Measurements from ENCODE around the gene COL24A1.
"Not testable (repeated sequence)": the region's sequence is repeated elsewhere in the genome, so short reads cannot be mapped to it uniquely, and the experiment has no call there.

COL24A1 gene

DNA sequence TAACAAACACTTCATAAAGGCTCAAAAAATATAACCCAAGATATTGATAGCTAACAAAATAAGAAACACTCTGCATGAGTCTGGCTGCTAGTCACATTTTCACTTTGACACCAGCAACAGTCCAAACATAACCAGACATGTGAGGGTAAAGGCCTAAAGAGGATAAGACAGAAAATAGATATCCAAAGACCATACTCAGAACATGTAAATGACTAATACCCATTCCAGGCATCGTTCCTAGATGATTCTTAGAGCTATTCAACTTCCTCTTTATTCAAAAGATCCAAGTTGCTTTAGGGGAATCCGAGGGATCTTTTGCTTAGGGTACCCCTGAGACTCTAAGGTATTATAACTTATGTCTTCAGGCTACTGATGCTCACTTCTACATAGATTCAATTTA is 5.1 kb downstream of the COL24A1 start:
- DNase-seq, result no peak

DNA sequence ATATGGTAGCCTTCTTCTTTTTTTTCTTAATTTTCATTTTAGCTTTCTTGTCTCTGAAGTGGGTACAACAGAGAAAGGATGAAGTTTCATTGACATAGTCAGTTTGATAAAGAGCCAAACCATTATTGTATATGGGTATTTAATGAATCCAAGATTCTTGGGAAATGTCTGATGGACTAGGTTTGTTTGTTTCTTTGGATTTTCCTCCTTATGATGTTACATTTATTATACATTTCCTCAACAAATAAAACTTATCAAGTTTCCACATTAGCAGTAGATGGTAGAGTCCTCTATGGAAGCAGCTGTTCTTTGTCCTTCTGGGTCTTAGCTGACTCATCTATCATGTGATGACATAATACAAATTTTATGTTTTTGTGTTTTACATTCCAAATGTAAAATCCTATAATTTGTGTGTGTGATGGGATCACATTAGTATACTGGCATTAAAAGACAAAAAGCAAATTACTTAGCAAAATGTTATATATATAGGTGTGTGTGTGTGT is 6.0 kb downstream of the COL24A1 start:
- DNase-seq, result no peak

DNA sequence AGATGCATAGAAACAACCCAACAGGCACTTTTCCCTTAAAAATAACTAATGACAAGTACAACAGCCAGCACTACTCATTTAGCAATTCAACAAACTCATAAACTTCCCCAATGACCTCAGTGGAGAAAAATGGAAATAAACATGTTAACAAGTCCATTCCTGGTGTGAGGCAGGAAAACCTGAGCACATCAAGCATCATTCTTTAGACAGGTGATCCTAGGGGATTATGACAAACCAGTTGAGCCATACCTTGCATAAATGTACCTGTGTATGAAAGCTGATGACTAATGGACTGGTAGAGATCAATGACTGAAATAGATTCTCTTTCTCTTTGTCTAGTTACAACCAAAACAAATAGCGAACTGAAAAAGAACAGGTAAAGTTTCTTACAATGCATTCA is 7.0 kb downstream of the COL24A1 start:
- no peak for DNase-seq

DNA sequence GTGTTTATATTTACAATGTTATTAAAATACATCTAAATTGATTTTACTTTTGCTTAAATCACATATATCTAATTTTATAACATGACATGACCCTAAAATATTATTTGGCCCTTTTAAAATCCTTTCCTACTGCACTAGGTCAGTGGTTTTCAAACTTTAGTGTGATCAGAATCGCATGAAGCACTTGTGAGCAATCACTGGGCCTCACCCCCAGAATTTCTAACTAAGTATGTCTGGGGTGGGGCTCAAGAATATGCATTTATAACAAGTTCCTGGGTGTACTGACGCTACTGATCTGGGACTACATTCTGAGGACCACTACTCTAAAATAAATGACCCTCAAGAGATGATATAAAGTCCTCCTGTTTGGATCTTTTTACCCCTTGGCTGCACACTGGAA is 8.8 kb downstream of the COL24A1 start:
- no peak for DNase-seq

DNA sequence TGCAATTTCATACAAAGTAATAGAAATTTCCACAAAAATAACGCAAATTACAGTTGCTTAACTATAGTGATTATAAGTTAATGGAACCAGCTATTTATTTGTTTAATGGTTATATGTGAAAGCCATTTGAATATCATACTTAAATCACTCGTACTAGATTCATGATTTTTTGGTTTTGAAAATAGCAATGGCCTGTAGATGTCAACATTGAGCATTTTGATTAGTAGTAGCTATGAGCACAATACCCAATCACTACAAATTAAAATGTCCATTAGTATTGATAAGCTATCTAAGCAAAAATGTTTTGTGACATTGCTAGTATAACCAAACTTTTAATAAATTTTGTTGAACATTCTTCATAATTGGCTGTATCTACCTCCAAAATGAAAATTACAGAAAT is 10.0 kb downstream of the COL24A1 start:
- DNase-seq, result no peak

DNA sequence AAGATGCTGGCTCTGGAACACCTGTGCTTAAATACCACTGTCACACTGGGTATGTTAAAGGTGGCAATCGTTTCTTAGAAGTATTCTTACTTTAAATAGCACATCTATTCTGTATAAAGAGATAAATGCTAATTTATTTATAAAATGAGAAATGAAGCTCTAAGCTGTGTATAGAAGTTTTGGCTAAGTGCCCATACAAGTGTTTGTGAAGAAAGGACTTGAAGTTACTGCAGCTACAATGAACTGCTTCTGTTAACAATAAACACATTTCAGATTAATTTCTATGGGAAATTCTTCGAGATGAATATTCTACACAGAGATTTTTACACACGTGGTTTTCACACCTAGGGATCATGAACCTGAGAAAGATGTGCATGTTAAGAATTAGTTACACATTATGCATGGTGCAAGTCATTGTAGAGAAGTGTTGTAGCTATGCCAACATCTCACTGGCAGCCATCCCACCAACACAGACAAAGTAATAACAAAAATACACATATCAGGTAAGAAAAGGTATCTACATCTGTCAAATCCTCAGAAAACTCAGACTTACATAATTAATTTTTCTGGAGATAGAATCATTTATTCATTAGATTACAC is 16.2 kb downstream of the COL24A1 start:
- DNase-seq, result no peak

DNA sequence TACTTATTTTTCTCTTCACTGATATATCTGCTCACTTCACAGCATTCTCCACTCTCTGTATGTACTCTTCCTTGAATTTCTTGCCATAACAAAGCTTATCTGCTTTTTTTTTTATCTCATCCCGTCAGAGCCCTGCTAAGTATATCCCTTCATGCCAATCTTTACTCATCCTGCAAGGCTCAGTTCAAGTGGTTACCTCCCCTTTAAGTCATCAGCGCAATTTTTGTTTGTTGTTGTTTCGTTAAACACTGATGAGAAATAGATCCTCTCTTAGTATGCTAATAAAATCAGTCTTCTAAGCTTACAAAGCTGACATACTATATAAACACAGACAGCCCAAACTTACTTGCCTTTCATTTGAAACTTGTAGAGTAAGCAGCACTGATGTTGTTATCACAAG is 17.8 kb downstream of the COL24A1 start:
- no peak for DNase-seq

DNA sequence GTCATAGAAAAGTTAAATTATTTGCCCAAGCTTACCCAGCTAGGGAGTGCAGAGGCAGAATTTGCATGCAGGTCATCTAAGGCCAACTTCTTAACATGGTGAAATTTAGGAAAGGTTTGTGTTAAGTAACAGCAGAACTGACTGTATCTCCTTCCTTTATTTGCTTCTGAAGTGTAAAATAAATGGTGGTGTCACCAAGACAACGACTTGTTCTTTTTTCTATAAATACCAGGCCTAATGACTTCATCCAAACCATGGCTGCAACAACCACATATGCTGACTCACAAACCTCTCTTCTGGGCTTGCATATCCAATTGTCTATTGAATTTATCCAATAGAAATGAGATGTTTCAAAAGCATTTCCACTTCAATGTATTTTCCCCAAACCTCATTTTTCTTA is 19.1 kb downstream of the COL24A1 start:
- no peak for DNase-seq

DNA sequence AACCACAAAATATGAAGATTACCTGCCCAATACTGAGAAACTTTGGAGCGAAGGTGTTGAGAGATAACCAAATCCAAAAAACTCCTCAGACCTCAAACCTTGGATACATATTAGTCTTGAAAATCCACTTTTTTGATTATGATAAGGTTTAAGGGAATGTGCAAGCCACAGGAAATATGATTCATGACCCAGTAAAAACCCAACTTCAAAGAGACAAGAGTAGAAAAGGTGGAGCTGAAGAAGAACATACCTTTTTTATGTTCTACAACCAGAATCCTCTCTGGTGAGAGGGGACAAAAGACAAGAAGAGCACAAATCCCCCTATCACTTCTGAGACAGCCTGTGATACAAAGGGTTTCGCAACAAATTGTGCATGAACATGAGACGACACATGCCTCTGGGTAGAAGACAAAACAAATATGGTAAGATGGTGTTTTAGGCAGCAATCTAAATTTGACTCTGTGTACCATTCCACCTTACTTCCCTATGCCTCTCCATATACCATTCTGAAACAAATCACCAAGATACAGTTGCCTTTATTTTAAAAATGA is 37.3 kb downstream of the COL24A1 start:
- no peak for DNase-seq

DNA sequence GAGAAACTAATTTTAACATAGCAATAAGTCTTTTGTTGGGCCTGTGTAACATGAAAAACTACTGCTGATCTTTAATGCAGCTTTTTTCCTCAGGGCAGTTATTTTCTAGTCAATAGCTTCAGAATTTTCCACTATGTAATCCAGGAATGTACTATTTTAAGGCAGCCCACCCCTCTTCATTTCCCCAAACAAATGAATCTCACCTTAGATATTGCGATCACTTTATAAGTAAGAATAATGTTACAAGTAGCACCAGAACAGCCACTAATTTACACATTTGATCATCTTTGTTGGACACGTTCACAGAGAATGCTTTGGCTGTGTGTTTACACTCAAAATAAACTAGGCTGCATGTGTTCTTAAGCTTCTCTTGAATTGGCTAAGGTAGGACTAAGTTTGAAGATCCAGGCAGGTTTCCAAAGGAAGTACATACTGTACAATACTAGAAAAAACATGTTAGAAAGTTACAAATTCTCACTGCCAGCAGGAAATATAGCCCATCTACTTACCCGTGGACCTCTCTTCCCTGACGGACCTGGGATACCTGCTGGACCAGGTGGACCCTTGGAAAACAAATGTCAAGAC is 41.7 kb downstream of the COL24A1 start:
- no peak for DNase-seq

DNA sequence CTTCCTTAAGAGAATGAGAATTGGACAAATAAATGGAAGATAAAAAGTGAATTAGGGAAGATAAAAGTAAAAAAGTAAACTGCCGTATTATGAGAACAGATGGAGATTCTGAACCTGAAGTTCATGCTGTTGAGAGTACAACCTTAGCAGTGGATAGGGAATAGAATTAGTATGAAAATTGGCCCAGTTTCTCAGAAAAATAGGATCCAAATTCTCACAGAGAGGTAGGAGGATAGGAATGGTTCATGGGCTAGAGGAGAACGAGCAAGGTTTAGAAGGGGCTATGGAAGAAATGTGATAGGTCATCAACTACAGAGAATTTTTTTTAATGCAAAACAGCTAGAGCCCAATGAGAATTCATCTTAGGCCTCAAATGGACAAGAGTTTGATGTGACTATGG is 42.3 kb downstream of the COL24A1 start:
- DNase-seq, result no peak

DNA sequence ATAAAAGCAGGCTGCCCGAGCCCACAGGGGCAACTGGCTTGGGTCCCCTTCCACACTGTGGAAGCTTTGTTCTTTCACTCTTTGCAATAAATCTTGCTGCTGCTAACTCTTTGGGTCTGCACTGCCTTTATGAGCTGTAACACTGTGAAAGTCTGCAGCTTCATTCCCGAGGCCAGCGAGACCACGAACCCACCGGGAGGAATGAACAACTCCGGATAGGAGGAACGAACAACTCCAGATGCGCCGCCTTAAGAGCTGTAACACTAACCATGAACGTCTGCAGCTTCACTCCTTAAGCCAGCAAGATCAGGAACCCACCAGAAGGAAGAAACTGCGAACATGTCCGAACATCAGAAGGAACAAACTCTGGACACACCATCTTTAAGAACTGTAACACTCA is 45.0 kb downstream of the COL24A1 start:
- not testable (repeated sequence) for DNase-seq

DNA sequence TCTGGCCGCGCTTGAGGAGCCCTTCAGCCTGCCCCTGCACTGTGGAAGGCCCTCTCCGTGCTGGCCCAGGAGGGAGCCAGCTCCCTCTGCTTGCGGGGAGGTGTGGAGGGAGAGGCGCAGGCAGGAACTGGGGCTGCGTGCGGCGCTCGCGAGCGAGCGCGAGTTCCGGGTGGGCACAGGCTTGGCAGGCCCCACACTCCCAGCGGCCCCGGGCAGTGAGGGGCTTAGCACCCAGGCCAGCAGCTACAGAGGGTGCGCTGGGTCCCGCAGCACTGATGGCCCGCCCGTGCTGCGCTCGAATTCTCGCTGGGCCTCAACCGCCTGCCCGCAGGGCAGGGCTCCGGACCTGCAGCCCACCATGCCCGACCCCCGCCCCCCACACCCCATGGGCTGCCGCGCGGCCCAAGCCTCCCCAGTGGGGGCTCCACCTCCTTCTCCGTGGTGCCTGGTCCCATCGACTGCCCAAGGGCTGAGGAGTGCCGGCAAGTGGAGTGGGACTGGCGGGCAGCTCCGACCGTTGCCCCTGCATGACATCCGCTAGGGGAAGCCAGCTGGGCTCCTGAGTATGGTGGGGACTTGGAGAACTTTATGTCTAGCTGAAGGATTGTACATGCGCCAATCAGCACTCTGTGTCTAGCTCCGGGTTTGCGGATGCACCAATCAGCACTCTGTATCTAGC is 46.0 kb downstream of the COL24A1 start:
- no peak for DNase-seq

DNA sequence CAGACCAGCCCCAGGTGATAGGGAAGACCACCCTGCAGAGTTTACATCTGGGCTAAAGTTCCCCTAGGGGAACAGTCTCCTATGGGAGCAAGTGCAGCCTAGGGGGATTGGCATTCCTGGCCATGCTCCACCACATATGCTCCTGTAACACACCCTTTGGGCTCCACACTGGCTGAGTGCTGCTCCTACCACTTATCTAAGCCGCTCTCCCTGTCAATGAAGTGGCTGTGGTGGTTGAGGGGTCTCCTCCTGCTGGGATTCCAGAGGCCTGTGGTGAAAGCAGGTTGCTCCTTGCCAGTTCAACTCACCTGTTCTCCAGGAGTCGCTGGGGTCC is 51.1 kb downstream of the COL24A1 start:
- DNase-seq, result no peak

DNA sequence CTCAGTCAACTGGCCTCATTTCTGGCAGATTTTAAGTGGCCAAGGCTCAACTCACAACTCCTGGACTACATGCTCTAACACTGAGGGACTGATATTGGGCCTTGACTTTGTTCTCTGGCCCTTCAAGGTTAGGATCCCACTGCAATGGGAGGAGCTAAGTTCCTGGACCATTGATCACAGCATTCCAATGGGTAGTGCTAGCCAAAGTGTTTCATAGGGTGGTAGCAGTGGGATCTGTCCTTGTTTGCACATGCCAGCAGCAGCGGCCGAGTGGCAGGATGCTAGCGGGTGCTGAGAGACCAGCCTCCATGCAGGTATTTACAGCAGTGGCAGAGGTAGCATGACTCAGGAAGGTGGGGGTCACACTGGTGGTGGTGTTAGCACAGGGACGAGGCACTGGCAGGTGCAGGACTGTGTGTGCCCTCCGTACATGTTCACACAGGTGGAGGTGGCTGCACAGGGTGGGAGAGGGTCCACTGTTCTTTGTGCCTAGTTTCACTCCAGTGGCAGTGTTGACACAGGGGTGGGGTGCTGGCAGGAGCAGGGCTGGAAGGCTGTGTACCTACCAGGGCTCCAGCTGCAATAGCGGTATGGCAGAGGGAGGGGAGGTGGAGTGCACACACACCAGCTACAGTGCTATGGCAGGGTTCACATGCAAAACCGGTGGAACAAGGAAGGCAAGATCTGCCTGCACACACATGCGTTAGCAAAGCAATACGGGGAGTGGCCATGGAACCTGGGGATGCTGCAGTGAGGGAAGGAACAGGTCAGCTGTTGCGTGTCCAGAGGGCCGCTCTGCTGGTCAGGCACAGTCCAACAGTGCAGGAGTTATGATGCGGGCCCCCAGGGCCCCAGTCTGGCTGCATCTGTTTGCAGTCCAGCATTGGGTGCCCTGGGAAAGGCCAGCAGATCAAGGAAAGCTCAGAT is 51.7 kb downstream of the COL24A1 start:
- no peak for DNase-seq

DNA sequence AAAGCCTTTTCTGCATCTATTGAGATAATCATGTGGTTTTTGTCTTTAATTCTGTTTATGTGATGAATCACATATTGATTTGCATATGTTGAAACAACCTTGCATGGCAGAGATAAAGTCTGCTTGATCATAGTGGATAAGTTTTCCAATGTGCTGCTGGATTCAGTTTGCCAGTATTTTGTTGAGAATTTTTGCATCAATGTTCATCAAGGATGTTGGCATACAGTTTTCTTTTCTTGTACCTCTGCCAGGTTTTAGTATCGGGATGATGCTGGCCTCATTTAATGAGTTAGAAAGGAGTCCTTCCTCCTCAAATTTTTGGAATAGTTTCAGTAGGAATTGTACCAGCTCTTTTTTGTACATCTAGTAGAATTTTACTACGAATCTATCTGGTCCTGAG is 55.0 kb downstream of the COL24A1 start:
- no peak for DNase-seq

DNA sequence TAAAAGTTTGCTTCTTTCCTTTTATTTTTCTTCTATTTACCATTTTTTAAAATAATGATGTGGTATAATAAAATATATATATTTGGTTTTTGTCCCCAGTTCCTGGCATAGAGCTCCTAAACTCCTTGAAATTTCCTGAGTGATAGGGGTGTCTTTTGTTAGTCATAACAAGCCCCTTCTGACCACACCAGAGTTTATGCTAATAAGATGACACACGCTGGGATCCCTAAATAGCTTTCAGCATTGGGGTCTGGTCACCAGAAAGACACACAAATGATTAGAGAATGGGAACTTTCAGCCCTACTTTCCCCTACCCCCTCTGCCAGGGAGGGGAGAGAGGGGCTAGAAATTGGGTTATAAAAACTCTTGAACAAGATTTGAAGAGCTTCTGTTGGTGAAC is 56.2 kb downstream of the COL24A1 start:
- no peak for DNase-seq

DNA sequence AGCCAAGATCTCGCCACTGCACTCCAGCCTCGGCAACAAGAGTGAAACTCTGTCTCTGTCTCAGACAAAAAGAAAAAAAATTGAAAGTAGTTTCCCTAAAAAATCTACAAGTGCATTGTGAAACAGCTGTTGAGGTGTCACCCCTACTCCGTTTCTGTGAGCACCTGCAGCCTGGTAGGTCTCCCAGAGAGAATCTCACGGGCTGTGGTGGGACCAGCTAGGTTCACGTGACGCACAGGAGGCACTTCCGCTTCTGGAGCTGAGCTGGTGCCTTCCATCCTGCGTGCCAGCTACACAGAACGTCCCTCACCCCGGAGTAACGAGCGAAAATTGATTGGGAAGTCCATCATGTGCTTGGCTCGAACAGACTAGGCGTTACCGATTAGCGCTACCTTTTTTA is 66.8 kb downstream of the COL24A1 start:
- no peak for DNase-seq

DNA sequence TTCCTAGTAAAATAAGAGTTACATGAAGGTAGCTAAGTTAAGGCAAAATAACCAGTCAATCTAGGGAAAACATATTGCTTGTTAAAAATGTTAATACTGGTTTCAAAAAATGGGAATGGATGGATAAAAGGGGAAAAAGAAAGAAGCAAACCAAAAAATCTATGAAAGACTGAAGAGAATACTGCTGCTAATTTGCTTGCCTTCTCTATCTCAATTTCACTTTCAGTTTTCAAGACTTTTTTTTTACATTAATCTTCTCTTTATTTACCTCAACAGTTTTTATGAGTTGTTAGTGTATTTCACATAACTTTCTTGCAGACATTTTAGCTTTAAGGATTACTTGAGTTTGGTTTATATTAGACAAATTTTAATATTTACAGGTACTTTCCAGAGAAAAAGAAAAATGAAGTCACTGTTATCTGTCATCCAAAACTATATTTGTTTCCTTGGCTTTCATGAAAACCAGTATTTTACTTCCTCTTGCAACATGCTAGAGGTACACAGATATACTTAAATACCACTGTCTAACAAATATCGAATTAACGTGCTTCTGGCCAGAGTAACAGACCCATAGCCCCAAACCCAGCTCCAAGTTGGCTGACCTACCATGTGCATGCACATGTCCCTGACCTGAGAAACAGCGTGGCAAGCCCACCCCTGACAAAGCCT is 70.7 kb downstream of the COL24A1 start:
- no peak for DNase-seq

DNA sequence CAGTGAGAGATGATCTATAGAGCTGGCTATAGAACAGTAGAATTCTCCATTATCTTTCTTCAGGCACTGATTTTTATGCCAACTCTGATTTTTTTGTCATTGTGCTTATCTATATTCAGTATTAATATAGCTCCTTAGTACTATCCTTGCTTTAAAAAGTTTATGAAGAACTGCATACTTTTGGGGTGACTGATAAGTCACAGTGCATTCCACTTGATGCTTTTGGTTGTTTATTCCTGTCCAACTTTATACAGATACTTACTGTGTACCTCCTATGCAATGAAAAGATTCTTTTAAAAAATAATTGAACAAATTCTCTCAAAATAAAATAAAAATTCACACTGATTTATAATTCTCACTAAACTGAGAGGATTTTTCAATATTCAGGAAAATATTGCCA is 71.6 kb downstream of the COL24A1 start:
- DNase-seq, result no peak

DNA sequence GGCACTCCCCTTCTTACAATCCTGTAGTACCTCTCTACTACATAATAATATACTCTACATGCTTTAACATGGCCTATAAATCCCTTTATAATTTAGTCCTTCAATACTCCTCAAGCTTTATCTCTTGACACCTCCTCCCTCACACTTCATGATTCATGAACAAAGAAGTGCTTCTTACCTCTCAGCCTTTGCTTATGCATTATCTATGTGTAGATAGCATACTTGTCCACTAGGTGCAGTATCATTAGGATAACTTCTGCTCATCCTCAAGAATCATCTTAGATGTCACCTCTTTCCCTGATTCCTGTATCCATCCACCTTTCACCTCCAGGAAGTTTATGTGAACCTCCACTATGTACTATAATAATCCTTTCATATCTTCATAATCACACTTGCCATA is 74.4 kb downstream of the COL24A1 start:
- DNase-seq, result no peak

DNA sequence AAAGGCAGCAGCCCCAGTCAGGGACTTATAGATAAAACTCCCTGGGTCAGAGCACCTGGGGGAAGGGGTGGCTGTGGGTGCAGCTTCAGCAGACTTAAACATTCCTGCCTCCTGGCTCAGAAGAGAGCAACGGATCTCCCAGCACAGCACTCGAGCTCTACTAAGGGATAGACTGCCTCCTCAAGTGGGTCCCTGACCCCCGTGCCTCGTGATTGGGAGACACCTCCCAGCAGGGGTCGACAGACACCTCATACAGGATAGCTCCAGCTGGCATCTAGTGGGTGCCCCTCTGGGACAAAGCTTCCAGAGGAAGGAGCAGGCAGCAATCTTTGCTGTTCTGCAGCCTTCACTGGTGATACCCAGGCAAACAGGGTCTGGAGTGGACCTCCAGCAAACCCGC is 84.1 kb downstream of the COL24A1 start:
- DNase-seq, result not testable (repeated sequence)

DNA sequence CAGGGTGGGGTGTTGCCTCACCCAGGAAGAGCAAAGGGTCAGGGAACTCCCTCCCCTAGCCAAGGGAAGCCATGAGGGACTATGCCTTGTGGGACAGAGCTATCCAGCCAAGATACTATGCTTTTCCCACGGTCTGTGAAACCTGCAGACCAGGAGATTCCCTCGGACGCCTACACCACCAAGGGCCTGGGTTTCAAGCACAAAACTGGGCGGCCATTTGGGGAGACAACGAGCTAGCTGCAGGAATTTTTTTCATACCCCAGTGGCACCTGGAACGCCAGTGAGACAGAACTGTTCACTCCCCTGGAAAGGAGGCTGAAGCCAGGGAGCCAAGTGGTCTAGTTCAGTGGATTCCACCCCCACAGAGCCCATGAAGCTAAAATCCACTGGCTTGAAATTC is 84.7 kb downstream of the COL24A1 start:
- not testable (repeated sequence) for DNase-seq
